LHCN-M2 (cell line): ENCODE results near the gene MOK. TPM values are rescaled to one million over a fixed set of nuclear protein-coding genes. Genes with fewer than 3 reads are reported as not detected.
"Not testable (repeated sequence)": the region's sequence is repeated elsewhere in the genome, so short reads cannot be mapped to it uniquely, and the experiment has no call there.

Source experiments
- DNase-seq: peaks from one replicate; pipeline ENCODE4 v3.0.0-alpha.2; 2012; ENCODE audit warnings: low read depth
- polyA plus RNA-seq: library from polyadenylated mRNA; unstranded; fragments of >200 nt; gene quantifications from one replicate; pipeline ENCODE4 v1.2.1, GENCODE V29; 2012; ENCODE audit warnings: missing spikeins
- total RNA-seq: library from RNA; depleted of rRNA; stranded (reverse); fragments of >200 nt; gene quantifications from 2 replicates; pipeline ENCODE4 v1.2.3, GENCODE V29; 2014; rRNA removed

MOK gene, protein sequence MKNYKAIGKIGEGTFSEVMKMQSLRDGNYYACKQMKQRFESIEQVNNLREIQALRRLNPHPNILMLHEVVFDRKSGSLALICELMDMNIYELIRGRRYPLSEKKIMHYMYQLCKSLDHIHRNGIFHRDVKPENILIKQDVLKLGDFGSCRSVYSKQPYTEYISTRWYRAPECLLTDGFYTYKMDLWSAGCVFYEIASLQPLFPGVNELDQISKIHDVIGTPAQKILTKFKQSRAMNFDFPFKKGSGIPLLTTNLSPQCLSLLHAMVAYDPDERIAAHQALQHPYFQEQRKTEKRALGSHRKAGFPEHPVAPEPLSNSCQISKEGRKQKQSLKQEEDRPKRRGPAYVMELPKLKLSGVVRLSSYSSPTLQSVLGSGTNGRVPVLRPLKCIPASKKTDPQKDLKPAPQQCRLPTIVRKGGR
- total RNA-seq, result 33.9 and 37.6 TPM in 2 replicates
- polyA plus RNA-seq, result 49.4 TPM

DNA sequence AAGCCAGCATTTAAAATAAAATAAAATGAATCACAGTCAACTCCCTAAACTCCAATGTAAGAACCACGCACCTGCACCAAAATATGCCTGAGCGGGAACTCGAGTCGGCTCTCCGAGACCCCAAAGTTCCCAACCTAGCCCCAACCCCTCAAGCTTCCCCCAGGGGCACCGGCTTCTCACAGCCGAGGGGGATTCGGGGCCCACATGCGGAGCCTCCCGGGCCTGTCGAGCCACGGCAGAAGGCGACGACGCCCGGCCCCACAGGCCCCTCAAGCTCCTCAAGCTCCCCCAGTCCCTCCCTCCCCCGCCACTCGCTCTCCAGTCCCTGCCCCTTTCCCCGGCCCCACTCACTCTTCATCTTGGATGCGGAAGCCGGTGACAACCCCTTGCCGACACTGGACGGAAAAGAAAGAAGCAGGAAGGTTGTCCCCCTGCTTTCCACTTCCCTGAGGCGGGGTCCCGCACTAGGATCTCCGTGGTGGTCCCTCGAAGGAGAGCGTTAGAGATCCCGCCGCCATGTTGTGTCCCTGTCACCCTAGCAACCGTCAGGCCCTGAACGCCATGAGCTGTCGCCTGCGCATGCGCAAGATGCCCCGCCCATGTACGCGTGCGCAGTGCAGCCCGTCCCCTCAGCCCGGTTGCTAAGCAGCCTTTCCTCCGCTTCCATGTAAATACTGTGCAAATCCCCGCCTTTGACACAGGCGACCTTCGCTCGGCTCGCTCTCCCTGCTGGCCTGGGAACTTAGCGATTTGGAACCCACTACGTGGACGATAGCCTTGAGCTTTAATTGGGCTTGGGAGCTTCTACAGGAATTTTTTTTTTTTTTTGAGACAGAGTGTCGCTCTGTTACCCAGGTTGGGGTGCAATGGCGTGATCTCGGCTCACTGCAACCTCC, at the start of gene MOK:
MOK (minus strand) TSS at position 554 of the 896 bp plus-strand sequence; CDS start at position 358, 196 bp downstream.
- DNase-seq, result peak; percentile 96

DNA sequence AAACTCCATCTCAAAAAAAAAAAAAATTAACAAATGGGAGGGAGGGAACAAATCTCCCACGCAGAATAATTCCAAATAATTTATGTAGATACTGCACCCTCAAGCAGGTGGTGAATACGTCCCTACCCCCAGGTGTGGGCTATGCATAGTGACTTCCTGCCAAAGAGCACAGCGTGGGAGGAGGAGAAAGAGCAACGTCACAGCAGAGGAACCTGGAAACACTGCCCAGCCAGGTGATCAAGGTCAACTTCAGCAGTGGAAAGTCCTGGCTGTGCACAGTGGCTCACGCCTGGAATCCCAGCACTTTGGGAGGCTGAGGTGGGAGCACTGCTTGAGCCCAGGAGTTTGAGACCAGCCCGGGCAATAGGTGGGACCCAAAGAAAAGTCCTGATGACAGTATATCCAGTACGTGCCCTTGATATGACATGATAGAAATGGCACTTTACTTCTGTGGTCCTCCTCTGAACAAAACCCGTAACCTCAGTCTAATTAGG, 48.2 kb upstream of the MOK start:
- no peak for DNase-seq

DNA sequence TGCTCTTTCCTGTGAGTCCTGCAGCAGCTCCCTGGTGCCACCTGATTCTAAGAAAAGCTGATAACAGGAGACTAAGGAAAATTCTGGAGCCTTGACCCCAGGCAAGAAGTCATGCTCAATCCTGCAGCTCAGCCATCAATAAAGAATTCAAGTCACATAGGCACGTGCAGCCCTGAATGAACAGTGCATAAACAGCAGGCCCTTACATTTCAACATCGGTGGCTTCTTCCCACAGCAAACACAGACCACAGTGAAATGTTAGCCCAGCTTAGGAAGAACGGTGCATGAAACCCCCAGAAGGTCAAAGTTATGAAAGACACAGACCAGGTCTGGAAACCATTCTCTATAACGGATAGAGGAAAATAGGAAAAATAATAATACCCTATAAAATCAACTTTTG, 47.2 kb upstream of the MOK start:
- no peak for DNase-seq

DNA sequence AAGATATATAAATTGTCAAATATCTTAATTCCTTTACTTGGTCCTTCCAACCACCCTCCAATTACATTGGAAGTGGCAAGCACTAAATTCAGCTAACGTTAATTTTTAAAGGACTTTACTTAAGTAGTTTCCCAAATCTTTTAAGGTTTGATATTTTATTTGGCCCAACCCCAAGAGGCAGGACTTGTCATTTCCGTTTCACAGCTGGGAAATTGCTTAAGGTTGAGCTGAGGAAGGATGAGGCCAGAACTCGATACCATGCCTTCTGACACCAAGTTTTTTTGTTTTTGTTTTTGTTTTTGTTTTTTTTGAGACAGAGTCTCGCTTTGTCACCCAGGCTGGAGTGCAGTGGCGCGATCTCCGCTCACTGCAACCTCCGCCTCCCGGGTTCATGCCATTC, 46.6 kb upstream of the MOK start:
- DNase-seq, result peak; percentile 17

DNA sequence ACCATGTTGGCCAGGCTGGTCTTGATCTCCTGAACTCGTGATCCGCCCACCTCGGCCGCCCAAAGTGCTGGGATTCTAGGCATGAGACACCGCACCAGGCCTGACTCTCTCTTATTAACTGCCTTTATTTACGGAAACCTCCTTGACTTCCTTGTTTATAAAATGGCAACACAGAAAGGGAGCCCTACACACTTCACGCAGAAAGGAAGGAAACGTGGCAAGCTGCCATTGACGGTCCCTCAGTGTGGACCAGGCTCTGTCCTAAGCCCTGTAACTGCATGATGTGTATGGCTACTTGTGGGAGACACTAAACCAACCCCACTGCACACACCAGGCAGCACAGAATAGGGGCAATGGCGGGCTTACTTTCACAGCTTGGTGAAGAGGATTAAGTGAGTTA, 46.1 kb upstream of the MOK start:
- DNase-seq, result no peak

DNA sequence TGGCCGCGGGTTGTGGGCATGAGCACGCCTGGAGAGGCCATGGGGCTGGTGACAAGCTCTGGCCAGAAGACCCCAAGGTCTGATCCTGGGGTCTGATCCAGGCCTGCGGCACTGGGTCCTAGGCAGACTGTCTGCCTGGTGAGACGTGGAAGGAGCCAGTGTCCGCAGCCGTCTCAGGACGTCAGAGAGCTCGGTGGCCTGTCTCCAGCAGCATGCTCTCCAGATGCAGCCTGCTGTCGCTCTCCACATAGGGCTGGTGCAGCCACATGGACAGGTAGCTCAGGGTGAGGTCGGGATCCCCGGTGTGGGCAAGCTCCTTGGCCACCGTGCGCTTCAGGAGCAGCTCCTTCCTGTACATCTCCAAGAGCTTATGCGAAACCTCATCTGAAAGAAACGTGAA, 43.4 kb upstream of the MOK start:
- no peak for DNase-seq

DNA sequence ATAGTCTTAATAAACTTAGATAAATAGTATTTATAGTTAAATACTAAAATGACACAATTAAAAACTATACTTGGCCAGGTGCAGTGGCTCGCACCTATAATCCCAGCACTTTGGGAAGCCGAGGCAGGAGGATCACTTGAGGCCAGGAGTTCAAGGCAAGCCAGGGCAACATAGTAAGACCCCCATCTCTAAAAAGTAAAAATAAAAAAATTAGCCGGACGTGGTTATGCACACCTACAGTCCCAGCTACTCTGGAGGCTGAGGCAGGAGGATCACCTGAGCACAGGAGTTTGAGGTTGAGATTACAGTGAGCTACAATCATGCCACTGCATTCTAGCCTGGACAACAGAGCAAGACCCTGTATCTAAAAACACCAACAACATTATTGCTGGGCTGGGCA, 41.7 kb upstream of the MOK start:
- DNase-seq, result no peak

DNA sequence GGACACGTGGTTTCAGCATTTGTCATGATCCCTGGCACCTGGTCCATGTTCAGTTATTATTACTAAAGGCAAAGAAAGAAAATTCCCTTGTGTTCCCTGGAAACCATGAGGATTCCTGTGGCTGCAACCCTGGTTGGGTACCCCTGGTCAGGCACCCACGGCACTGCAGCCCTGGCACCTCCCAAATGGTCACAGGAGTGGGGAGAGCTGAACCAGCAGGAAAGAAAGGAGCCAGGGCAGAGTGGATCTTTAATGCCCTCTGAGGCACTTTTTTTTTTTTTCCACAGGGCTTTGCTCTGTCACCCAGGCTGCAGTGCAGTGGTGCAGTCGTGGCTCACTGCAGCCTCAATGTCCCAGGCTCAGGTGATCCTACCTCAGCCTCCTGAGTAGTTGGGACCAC, 40.3 kb upstream of the MOK start:
- DNase-seq, result no peak

DNA sequence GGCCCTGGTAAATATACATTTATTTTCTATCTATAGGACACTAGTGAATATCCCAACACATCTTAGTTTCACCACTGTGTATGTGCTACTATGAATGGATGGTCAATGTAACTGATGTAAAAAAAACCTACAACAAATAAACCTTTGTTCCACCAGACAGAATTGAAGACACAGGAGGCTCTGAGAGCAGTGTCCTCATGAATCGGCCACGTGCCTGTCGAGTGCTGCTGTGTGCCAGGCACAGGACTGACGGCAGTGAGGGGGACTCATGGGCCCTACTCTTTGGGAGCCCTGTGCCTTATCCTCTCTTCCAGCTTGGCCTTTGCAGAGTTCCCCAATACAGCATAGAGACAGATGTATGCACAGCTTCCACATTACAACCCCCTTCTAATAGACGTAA, 39.5 kb upstream of the MOK start:
- no peak for DNase-seq

DNA sequence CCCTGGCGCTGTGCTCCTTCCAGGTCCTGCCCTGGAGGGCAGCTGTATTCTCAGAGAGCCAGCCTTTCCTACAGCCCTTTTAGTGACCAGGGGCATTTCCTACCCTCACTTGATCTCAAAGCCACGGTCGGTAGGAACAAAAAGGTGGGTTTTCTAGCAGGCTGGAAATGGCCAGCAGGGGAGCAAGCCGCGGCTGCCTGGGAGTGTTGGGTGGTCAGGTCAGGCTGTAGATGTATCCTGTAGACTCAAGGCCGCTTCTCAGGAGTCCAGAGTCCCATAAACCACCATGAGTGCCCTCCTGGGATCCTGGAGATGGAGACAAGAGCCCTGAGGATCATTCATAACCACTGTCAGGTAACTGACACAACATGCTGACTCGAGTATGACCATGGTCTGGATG, 39.1 kb upstream of the MOK start:
- DNase-seq, result no peak

DNA sequence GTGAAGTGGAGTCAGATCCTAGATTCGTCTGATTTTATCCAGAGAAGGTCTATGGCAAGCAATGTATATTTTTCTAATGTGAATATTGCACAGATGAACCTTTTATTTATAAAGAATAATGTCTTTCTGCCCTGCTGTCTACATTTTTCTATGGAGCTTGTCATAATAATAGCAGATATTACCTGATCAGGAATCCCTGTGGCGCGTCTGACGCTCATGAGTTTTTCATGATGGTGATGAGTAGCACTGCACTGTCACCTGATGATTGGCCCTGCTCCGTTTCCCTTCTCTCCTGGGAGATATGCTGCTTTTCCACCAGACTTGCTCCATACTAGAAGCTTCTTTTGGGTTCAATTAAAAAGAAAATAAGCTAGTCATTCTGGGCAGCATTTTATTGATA, 37.3 kb upstream of the MOK start:
- no peak for DNase-seq

DNA sequence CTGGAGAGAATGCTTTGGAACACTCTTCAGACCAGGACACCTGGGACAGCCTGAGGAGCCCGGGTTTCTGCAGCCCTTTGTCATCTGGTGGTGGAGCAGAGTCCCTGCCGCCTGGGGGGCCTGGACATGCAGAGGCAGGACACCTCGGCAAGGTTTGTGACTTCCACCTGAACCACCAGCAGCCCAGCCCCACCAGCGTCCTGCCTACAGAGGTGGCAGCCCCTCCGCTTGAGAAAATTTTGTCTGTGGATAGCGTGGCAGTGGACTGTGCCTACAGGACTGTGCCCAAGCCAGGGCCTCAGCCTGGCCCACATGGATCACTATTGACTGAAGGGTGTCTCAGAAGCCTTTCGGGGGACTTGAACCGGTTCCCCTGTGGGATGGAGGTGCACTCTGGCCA, 36.6 kb upstream of the MOK start:
- no peak for DNase-seq

DNA sequence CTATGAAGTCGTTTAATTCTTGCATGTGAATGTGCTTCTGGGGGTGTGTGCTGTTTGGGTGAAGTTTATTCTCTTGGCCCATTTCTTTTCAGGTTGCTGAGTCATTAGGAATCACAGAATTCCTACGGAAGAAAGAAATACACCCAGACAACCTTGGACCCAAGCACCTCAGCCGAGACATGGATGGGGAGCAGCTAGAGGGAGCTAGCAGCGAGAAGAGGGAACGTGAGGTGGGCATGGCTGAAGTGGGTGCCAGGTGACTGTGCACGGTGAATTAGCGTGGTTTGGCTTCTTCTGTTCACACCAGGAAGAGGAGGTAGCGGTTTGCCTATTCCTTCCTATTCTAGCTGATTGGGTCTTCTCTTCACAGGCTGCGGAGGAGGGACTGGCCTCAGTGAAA, 33.8 kb upstream of the MOK start:
- DNase-seq, result no peak

DNA sequence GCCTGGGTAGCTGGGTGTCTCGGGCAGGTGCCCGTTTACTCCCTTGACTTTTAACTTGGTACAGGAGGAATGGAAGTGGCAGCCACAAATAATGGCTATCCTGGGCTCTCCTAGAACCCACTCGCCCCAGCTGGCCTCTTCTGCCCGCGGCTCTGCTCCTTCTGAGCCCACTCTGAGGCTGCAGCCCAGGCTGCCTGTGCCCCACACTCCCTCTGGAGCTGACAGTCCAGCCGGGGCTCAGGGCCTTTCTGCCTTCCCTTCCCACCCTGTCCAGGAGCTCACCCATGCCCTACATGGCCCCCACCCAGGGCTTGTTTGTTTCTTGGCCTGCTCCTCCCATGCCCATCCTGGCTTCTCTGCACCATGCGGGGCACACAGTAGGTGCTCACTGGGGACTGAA, 30.2 kb upstream of the MOK start:
- no peak for DNase-seq

DNA sequence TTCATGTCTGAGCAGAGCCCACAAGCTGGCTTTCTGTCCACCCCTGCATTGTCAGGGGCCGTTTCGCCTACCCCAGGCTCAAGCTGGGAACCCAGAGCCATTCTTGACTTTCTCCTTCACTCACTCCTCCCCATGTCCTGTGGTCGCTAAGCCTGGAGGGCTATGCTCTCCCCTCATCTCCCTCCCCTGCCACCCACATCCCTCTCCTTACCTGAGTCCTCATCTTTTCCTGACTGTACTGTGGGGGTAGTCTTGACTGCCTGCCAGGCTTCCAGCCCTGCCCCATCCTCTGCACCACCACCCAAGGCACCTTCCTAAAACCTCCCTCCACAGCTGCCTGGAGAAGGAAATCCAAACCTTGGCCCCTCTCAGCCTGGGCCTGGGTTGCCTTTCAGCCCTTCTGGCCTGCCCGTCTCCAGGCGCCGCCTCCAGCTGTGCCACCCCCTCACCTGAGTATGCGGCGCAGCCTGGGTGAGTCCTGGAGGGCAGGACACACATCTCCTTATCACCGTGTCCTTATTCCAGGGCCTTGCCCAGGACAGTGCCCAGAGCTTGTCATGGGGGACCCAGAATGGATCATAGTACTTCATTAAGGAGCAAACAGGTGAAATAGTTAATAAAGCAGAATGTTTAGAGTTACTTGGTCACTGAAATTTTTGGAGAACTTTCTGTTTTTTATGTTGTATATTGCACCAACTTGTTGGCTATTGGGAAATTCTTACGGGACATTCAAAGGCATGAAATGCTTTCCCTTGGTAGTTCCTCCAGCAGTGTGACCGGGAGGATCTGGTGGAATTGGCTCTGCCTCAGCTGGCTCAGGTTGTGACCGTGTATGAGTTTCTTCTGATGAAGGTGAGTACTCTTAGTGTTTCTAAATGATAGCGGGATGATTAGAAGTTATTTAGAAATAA, 29.1 kb upstream of the MOK start:
- no peak for DNase-seq

DNA sequence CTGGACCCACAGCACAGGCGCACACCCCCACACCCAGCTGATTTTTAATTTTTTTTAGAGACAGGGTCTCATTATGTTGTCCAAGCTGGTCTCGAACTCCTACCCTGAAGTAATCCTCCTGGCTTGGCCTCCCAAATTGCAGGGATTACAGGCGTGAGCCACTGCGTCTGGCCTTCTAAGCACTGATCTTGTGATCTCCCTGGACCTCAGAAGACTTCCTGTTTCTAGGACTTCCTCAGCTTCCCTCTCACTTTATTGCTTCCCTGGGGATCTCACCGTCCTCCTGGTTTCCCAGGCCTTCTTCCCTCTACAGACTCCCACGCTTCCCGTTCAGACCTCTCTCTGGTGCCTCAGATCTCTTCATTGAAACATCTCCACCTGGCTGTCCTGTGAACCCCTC, 28.4 kb upstream of the MOK start:
- DNase-seq, result no peak

DNA sequence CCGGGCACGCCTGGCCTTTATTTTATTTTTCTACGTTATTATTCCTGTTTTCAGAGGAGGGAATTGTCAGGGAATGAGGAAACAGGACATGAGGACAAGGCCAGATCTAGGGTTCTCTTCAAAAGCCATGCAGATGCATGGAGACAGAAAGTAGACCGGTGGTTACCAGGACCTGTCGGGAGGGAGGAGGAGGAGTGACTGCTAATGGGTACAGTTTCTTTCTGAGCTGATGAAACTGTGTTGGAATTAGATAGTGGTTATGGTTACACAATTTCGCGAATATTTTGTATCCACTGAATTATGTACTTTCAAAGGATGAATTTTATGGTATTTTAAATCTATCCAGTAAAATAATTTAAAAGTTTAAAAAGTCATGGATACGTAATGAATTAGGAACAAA, 25.8 kb upstream of the MOK start:
- DNase-seq, result no peak

DNA sequence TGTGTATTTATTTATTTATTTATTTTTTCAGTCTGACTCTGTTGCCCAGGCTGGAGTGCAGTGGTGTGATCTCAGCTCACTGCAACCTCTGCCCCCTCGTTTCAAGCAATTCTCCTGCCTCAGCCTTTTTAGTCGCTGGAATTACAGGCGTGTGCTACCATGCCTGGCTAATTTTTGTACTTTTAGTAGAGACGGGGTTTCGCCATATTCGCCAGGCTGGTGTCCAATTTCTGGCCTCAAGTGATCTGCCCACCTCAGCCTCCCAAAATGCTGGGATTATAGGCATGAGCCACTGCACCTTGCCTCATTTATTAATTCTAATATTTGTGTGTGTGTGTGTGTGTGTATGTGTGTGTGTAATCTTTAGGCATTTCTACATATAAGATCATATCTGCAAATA, 24.4 kb upstream of the MOK start:
- not testable (repeated sequence) for DNase-seq

DNA sequence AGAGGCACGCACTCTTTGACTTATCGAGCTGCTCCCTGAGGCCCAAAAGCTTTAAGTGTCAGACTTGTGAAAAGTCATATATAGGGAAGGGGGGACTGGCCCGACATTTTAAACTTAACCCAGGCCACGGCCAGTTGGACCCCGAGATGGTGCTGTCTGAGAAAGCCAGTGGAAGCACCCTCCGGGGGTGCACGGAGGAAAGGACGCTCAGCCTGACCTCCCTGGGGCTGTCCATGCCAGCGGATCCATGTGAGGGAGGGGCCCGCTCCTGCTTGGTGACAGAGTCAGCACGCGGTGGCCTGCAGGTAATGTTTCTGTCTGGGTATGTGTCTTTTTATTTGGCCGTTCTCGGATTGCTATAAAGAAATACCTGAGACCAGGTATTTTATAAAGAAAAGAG, 21.6 kb upstream of the MOK start:
- DNase-seq, result no peak

DNA sequence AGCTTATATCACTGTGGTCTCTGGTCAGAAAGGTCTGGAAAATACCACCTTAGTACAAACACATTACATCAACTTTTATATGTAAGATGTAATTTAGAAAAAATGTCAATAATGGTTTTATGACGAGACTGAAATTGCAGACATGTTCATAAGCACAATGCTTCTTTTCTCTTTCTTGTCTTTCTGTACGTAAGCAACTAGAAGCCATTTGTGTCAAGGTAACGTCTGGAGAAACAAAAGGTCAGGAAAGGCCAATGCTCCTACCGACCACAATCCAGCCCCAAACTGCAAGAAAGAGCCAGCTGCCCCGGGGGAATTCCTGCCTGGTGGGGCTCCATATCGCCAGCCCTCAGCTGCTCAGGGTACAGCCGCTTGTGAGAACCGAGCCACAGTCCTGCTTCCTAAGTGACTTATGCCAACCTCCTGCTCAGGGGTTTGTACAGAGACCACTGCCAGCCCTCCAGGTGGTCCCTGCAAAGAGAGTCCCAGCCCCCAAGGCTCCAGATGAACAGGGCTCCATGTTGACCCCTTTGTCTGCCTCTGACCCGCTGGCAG, 20.9 kb upstream of the MOK start:
- DNase-seq, result no peak

DNA sequence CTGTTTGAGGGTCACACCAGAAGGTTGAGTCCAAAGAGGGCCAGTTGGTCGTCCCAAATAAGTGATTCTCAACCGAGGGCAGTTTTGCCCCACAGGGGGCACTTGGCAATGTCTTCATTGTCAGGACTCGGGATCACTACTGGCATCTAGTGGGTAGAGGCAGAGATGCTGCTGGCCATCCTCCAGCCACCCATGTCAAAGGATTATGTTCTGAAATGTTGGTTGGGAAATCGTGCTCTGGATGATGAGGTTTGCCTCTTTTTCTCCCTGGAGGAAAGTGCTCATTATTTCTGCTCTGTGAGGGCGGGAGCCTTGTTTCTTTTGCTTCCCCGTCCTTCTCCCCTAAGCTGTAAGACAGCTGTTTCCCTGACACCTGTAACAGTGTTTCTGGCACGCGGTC, 18.1 kb upstream of the MOK start:
- peak; percentile 90 for DNase-seq
